Keratinocyte (primary cell): ENCODE measurements around the gene VTI1A. TPM values are rescaled to one million over a fixed set of nuclear protein-coding genes. Genes with fewer than 3 reads are reported as not detected.

Experiments used
- DNase-seq: peaks from one replicate; pipeline ENCODE4 v3.0.0-alpha.2; 2011; ENCODE audit warnings: low read depth, missing footprints, low spot score
- FAIRE-seq: peaks from 2 replicates; lab custom pipeline; 2011; peaks lifted over from hg19 to GRCh38; lab: Jason Lieb, UNC
- H2AFZ ChIP-seq: 2 replicates; pipeline ENCODE4 v1.6.0; 2012; ENCODE audit warnings: low read length, control low read depth, inconsistent platforms; ENCODE audit not compliant: control insufficient read depth
- H3K27ac ChIP-seq: 2 replicates; pipeline ENCODE4 v1.5.1; 2011; ENCODE audit warnings: low read length; ENCODE audit not compliant: control insufficient read depth, insufficient read depth
- H3K27me3 ChIP-seq: 3 replicates; pipeline ENCODE4 v1.6.0; 2011; ENCODE audit warnings: low read length; ENCODE audit not compliant: control insufficient read depth, insufficient read depth; ENCODE audit errors: extremely low read depth
- H3K36me3 ChIP-seq, 2 experiments: 2 replicates in 1 of 2; 3 replicates in 1 of 2; pipeline ENCODE4 v1.5.1; 2011; ENCODE audit warnings: low read length in 2 of 2, mild to moderate bottlenecking in 1 of 2; ENCODE audit not compliant: control insufficient read depth in 2 of 2, insufficient read depth in 2 of 2; ENCODE audit errors: extremely low read depth in 1 of 2
- H3K4me1 ChIP-seq: 3 replicates; pipeline ENCODE4 v1.5.1; 2011; ENCODE audit warnings: low read length; ENCODE audit not compliant: control insufficient read depth, insufficient read depth; ENCODE audit errors: extremely low read depth
- H3K4me2 ChIP-seq: 3 replicates; pipeline ENCODE4 v1.6.0; 2011; ENCODE audit warnings: low read depth, low read length; ENCODE audit not compliant: control insufficient read depth, insufficient read depth; ENCODE audit errors: extremely low read depth
- H3K4me3 ChIP-seq, 3 experiments: fragments of 200-600 bp in 1 of 3; sonication (generic) in 1 of 3; 2 replicates in 2 of 3; 3 replicates in 1 of 3; pipeline ENCODE4 v1.5.1; 2011 to 2016; ENCODE audit warnings: low read length in 3 of 3, mild to moderate bottlenecking in 3 of 3, control low read depth in 2 of 3, inconsistent platforms in 1 of 3, low read depth in 1 of 3, mixed read lengths in 1 of 3, mixed run types in 1 of 3, moderate library complexity in 1 of 3; ENCODE audit not compliant: control insufficient read depth in 2 of 3, insufficient read depth in 2 of 3; ENCODE audit errors: extremely low read depth in 1 of 3
- H3K79me2 ChIP-seq: 2 replicates; pipeline ENCODE4 v1.6.0; 2012; ENCODE audit warnings: low read length; ENCODE audit not compliant: control insufficient read depth, insufficient read depth
- H3K9ac ChIP-seq: 3 replicates; pipeline ENCODE4 v1.6.0; 2011; ENCODE audit warnings: low read length; ENCODE audit not compliant: control insufficient read depth, insufficient read depth; ENCODE audit errors: extremely low read depth
- H3K9me1 ChIP-seq: 3 replicates; pipeline ENCODE4 v1.6.0; 2011; ENCODE audit warnings: low read length; ENCODE audit not compliant: control insufficient read depth, insufficient read depth; ENCODE audit errors: extremely low read depth
- H3K9me3 ChIP-seq: 2 replicates; pipeline ENCODE4 v1.5.1; 2012; ENCODE audit warnings: low read depth, low read length; ENCODE audit not compliant: control insufficient read depth
- H4K20me1 ChIP-seq: 3 replicates; pipeline ENCODE4 v1.6.0; 2011; ENCODE audit warnings: low read length; ENCODE audit not compliant: control insufficient read depth, insufficient read depth; ENCODE audit errors: extremely low read depth
- CTCF ChIP-seq, 3 experiments: IDR thresholded peaks in 1 of 3; conservative IDR thresholded peaks in 1 of 3; optimal IDR thresholded peaks in 1 of 3; 2 replicates in 2 of 3; 3 replicates in 1 of 3; pipeline versions ENCODE3 to v1.5.1; 2011; ENCODE audit warnings: low read length in 3 of 3, mild to moderate bottlenecking in 3 of 3, moderate library complexity in 2 of 3, control low read depth in 1 of 3, inconsistent platforms in 1 of 3; ENCODE audit not compliant: insufficient read depth in 2 of 3; ENCODE audit errors: extremely low read depth in 1 of 3
- EZH2 ChIP-seq: IDR thresholded peaks from one replicate; pipeline ENCODE4 v1.6.1; 2012; ENCODE audit warnings: inconsistent platforms, mild to moderate bottlenecking, low read length, moderate library complexity
- dilution Hi-C: fragments of 300-500 bp; cut with MboI; formaldehyde crosslinking; loops from one replicate; pipeline ENCODE4 v1.7.0; 2020; ENCODE audit warnings: low sequenced_read_pairs; ENCODE audit not compliant: extremely low pct_ligation_motif_present
- polyA plus RNA-seq, 5 experiments: library from polyadenylated mRNA; depleted of rRNA in 3 of 5; stranded (reverse) in 3 of 5; stranded (forward) in 1 of 5; unstranded in 1 of 5; fragments of >200 nt; gene quantifications; 1 replicate in 1 of 5; 2 replicates in 3 of 5; 3 replicates in 1 of 5; pipeline versions ENCODE4 v1.2.1 to v1.2.3, GENCODE V29; 2011 to 2012; ENCODE audit warnings: missing spikeins in 2 of 5, low read depth in 1 of 5, low replicate concordance in 1 of 5

The VTI1A gene
- polyA plus RNA-seq, 1 donor (not counting 4 experiments of a cell fraction or from before 2014, with no cell fraction given) = 18.5 TPM

- Histone ChIP-seq H3K4me2 (no peak overlapping the region), H4K20me1 (no peaks in the 10 kb centered on the region), H3K4me3 (no peak overlapping the region), H3K27me3 (no peaks in the 10 kb centered on the region), H3K9ac (no peak overlapping the region), H3K27ac (no peak overlapping the region), H3K9me1 (no peaks in the 10 kb centered on the region), H2AFZ (no peak overlapping the region), H3K79me2 (no peaks in the 10 kb centered on the region), H3K9me3 (no peaks in the 10 kb centered on the region), H3K4me1 (no peaks in the 10 kb centered on the region), H3K36me3 (no peaks in the 10 kb centered on the region)
- dilution Hi-C loops = no loop called here
- FAIRE-seq (no peak), DNase-seq (no peak)
- no peak for TF ChIP-seq EZH2
- TF ChIP-seq CTCF (optimal IDR thresholded peaks at IDR 0.05 in 1 of 3, IDR thresholded peaks at IDR 0.05 in 1 of 3, conservative IDR thresholded peaks at IDR 0.05 in 1 of 3; ENCODE audit: extremely low read depth in 1 of 3, insufficient read depth in 2 of 3, low read length in 3 of 3) = no peak
These were observed 355.5 kb downstream of the VTI1A start for GRCh38 chr10:112802411-112803022.

- Histone ChIP-seq H3K9ac (no peak overlapping the region), H3K4me1 (no peaks in the 10 kb centered on the region), H3K4me2 (no peak overlapping the region), H3K79me2 (no peaks in the 10 kb centered on the region), H3K9me3 (no peaks in the 10 kb centered on the region), H2AFZ (no peak overlapping the region), H3K36me3 (no peaks in the 10 kb centered on the region), H3K4me3 (no peak overlapping the region), H3K27ac (no peak overlapping the region), H3K9me1 (no peaks in the 10 kb centered on the region), H3K27me3 (no peaks in the 10 kb centered on the region), H4K20me1 (no peaks in the 10 kb centered on the region)
- FAIRE-seq (no peak), DNase-seq (no peak)
- TF ChIP-seq CTCF (optimal IDR thresholded peaks at IDR 0.05 in 1 of 3, IDR thresholded peaks at IDR 0.05 in 1 of 3, conservative IDR thresholded peaks at IDR 0.05 in 1 of 3; ENCODE audit: extremely low read depth in 1 of 3, insufficient read depth in 2 of 3, low read length in 3 of 3) (no peak), EZH2 (no peak)
- dilution Hi-C loops = no loop called here
These were observed 357.0 kb downstream of the VTI1A start for GRCh38 chr10:112803961-112804401.
